Measurements from ENCODE around the gene FAM78B.

- TF ChIP-seq MAX (IDR thresholded peaks at IDR 0.05; ENCODE audit: low read depth, low read length) (no peak), SRF (IDR thresholded peaks at IDR 0.05; ENCODE audit: low read depth in 2 of 2, low read length in 2 of 2) (no peak)
Observed at GRCh38 chr1:166197141-166197540, 30.3 kb upstream of the FAM78B start.

Data from GM12878 (cell line).